Erythroblast (primary cell): Measurements from ENCODE around the gene TRAF7.

ENCODE experiments used
- DNase-seq, 2 experiments: peaks; one replicate each; lab custom pipeline; 2025; lab: John Stamatoyannopoulos, UW
- GATA1 ChIP-seq: IDR thresholded peaks from 2 replicates; pipeline ENCODE4 v1.6.1; 2011; ENCODE audit warnings: low read depth, mild to moderate bottlenecking, control low read depth, low read length, moderate library complexity
- POLR2A ChIP-seq: IDR thresholded peaks from 2 replicates; pipeline ENCODE4 v1.6.1; 2011; ENCODE audit warnings: mild to moderate bottlenecking, low read length

The TRAF7 gene

GRCh38 chr16:2152695-2153506, 2.7 kb upstream of the TRAF7 start:
- DNase-seq: peak in 1 of 2 experiments; percentile 58

GRCh38 chr16:2154533-2155090, 970 bp upstream of the TRAF7 start:
- no peak for DNase-seq
- TF ChIP-seq POLR2A (no peak), GATA1 (no peak)

More at GRCh38 chr16:2152695-2153506, 2.7 kb upstream of the TRAF7 start:
- TF ChIP-seq GATA1 (no peak), POLR2A (no peak)

DNA sequence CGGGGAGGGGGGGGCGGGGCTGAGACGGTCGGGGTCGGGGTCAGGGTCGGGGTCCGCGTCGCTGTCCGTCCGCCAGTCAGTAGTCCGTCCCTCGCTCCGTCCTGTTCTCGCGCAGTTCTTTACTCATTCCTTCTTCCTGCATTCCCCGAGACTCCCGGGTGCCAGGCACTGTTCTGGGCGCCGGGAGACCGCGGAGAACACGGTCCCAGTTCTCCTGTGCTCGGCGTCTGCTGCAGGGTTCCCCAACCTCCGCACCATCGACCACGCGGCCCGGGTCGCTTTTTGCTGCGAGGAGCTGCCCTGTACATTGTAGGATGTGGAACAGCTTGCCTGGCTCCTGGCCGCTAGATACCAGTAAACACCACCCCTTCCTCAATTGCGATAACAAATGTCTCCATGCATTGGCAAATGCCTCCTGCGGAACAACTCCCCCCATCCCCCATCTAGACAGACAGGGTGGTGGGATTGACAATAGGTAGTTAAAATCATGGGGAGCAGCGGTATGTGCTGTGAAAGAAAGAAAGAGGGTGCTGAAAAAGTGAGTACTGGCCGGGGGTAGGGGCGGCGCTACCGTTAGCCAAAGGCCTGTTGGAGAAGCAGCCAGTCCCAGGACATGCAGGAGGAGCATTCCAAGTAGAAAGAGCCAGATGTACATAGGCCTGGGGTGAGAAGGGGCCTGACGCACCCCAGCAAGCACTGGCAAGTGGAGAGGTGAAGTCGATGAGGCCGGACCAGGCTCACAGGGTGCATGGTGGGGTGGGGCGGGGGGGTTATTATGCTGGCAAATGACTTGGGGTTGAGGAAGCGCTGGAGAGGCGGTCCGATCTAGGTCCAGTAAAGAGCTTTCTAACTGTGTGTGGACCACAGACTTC, 631 bp downstream of the TRAF7 start:
- TF ChIP-seq GATA1 (no peak), POLR2A (no peak)
- DNase-seq: peak; percentile 63 to 66

- no peak for TF ChIP-seq GATA1
- no peak for TF ChIP-seq POLR2A
- no peak for DNase-seq
These were observed 1.3 kb downstream of the TRAF7 start for GRCh38 chr16:2156849-2157224.

- DNase-seq: no peak
- TF ChIP-seq GATA1 (no peak), POLR2A (no peak)
These were observed 2.1 kb downstream of the TRAF7 start for GRCh38 chr16:2157480-2158261.

- DNase-seq: no peak
- TF ChIP-seq GATA1: no peak
These were observed 2.7 kb downstream of the TRAF7 start for GRCh38 chr16:2158262-2158638.

DNA sequence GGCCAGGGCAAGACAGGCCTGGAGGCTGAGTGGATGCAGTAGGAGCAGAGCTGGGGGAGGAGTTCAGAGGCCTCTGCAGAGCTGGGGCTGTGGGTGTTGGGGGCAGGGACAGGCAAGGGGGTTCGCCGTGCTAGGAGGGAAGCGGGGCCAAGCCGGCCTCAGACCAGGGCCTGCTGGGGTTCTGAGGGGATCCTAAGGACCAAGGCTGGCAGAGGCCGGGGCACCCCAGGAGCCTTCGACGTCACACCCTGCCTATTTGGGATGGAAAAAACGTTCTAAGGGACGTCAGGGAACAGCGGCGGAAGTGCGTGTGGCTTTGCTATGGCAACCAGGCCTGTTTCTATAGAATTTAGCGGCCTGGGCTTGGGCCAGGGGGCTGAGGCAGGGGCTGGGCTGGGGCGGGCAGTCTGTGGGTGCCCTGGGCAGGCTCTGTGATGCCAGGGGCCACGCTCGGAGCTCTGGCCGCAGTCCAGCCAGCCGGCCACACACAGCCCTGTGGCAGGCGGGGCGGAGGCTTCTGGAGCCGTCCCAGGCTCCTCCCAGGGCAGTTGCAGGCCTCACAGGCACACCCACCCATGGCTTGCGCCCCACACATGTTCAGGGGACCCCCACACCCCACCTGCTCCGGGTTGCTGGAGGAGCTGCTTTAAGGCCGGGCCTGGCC, 3.7 kb downstream of the TRAF7 start:
- DNase-seq: peak in 1 of 2 experiments; percentile 34
- TF ChIP-seq GATA1 (no peak), POLR2A (no peak)

- DNase-seq: no peak
- TF ChIP-seq GATA1 (no peak), POLR2A (no peak)
These were observed 5.5 kb downstream of the TRAF7 start for GRCh38 chr16:2160915-2161551.

DNA sequence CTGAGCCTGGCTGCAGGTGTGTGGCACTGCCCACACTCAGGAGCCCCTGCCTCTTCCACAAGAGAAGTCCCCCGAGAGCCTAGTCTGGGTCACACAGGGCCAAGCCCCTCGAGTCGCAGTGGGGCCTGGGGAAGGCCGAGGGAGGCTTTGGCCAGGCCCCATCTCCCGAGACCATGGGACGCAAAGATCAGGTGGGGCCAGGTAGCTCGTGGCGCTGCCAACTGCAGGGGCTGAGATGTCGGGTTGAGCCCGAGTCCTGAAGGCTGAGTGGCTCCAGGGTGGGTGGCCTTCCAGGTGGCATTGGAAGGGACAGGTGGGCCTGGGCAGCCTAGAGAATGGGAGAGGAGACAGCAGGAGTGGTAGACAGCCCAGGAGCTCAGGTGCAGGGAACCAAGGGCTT, 6.3 kb downstream of the TRAF7 start:
- DNase-seq: no peak
- no peak for TF ChIP-seq POLR2A
- no peak for TF ChIP-seq GATA1

DNA sequence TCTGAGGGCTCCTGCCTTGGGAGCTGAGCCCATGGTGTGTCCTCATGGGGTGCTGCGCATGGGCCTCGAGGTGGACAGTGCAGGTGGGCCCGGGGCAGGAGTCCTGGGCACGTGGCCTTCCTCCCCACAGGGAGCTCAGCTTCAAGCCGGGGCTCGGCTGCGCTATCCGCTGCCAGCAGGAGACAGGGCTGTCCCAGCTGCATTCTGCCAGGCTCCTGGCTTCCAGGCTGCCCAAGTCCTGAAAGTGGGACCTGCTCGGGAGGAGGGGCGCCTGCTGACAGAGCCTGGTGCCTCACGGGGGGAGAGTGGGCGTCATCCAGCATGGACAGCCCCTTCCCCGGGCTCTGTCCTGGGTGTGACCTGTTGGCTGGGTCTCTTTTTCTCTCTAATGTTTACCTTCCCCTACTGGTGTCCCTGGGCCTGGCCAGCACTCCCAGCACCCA, 7.1 kb downstream of the TRAF7 start:
- no peak for DNase-seq
- TF ChIP-seq GATA1: no peak
- no peak for TF ChIP-seq POLR2A

GRCh38 chr16:2163211-2163881, 7.8 kb downstream of the TRAF7 start:
- no peak for TF ChIP-seq POLR2A
- no peak for TF ChIP-seq GATA1
- DNase-seq: no peak

- no peak for DNase-seq
- TF ChIP-seq GATA1 (no peak), POLR2A (no peak)
These were observed 10.3 kb downstream of the TRAF7 start for GRCh38 chr16:2165861-2166260.
